Progenitor cell of endocrine pancreas (in vitro differentiated cells): Measurements from ENCODE around the gene CRTAC1. TPM values are rescaled to one million over a fixed set of nuclear protein-coding genes. Genes with fewer than 3 reads are reported as not detected.

Source experiments
- DNase-seq: peaks from one replicate; pipeline ENCODE4 v3.0.0; 2021; ENCODE audit warnings: low spot score; ENCODE audit not compliant: unreplicated experiment
- H3K27ac Mint-ChIP-seq: 2 replicates; pipeline ENCODE4 v1.8.0; 2021; ENCODE audit warnings: mild to moderate bottlenecking, moderate library complexity, mixed read lengths
- H3K27me3 Mint-ChIP-seq: 2 replicates; pipeline ENCODE4 v1.8.0; 2021; ENCODE audit warnings: mixed read lengths
- H3K36me3 Mint-ChIP-seq: 2 replicates; pipeline ENCODE4 v1.8.0; 2022; ENCODE audit warnings: mixed read lengths; ENCODE audit not compliant: insufficient read depth
- H3K4me1 Mint-ChIP-seq: 2 replicates; pipeline ENCODE4 v1.8.0; 2021; ENCODE audit warnings: low read depth, mixed read lengths
- H3K4me3 Mint-ChIP-seq: 2 replicates; pipeline ENCODE4 v1.8.0; 2021; ENCODE audit warnings: low read depth, mild to moderate bottlenecking, moderate library complexity, mixed read lengths
- H3K9me3 Mint-ChIP-seq: 2 replicates; pipeline ENCODE4 v1.8.0; 2021; ENCODE audit warnings: low read depth, mixed read lengths
- total RNA-seq: library from RNA; stranded (reverse); gene quantifications from 2 replicates; pipeline ENCODE4 v1.2.1, GENCODE V29; 2021
- TF ChIP-seq, protein P1 (sequence below): fragments of 200-600 bp; sonication (generic); IDR thresholded peaks from one replicate; pipeline ENCODE4 v1.5.0; 2021; ENCODE audit warnings: antibody characterized with exemption, mild to moderate bottlenecking; ENCODE audit not compliant: unreplicated experiment

The CRTAC1 gene
- total RNA-seq, 1 donor from 2014 or later = 4.6 TPM

- H3K36me3 Mint-ChIP-seq = no peaks in the 10 kb centered on the region
- no peak for DNase-seq
- no peak overlapping the region for H3K27ac Mint-ChIP-seq
- no peaks in the 10 kb centered on the region for H3K4me1 Mint-ChIP-seq
- TF ChIP-seq, protein P1, sequence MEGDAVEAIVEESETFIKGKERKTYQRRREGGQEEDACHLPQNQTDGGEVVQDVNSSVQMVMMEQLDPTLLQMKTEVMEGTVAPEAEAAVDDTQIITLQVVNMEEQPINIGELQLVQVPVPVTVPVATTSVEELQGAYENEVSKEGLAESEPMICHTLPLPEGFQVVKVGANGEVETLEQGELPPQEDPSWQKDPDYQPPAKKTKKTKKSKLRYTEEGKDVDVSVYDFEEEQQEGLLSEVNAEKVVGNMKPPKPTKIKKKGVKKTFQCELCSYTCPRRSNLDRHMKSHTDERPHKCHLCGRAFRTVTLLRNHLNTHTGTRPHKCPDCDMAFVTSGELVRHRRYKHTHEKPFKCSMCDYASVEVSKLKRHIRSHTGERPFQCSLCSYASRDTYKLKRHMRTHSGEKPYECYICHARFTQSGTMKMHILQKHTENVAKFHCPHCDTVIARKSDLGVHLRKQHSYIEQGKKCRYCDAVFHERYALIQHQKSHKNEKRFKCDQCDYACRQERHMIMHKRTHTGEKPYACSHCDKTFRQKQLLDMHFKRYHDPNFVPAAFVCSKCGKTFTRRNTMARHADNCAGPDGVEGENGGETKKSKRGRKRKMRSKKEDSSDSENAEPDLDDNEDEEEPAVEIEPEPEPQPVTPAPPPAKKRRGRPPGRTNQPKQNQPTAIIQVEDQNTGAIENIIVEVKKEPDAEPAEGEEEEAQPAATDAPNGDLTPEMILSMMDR = no peak
- peaks cover 64% of the 10 kb centered on the region for H3K27me3 Mint-ChIP-seq
- no peaks in the 10 kb centered on the region for H3K9me3 Mint-ChIP-seq
- H3K4me3 Mint-ChIP-seq = no peak overlapping the region
These were observed 36.7 kb upstream of the CRTAC1 start for GRCh38 chr10:98067165-98067564.

- H3K9me3 Mint-ChIP-seq = no peaks in the 10 kb centered on the region
- H3K27me3 Mint-ChIP-seq = peaks cover 72% of the 10 kb centered on the region
- no peaks in the 10 kb centered on the region for H3K4me1 Mint-ChIP-seq
- H3K27ac Mint-ChIP-seq = no peak overlapping the region
- no peak for DNase-seq
- H3K4me3 Mint-ChIP-seq = no peak overlapping the region
- TF ChIP-seq, protein P1 = no peak
- no peaks in the 10 kb centered on the region for H3K36me3 Mint-ChIP-seq
These were observed 33.3 kb upstream of the CRTAC1 start for GRCh38 chr10:98063740-98064027.

- Mint-ChIP-seq H3K9me3 (no peaks in the 10 kb centered on the region), H3K4me3 (no peak overlapping the region), H3K27me3 (peaks cover 68% of the 10 kb centered on the region), H3K36me3 (no peaks in the 10 kb centered on the region), H3K4me1 (no peaks in the 10 kb centered on the region), H3K27ac (no peak overlapping the region)
- no peak for DNase-seq
- TF ChIP-seq, protein P1 = no peak
These were observed 32.0 kb upstream of the CRTAC1 start for GRCh38 chr10:98062424-98062823.

- Mint-ChIP-seq H3K27me3 (peaks cover 59% of the 10 kb centered on the region), H3K4me3 (no peak overlapping the region), H3K36me3 (no peaks in the 10 kb centered on the region), H3K27ac (no peak overlapping the region), H3K4me1 (no peaks in the 10 kb centered on the region), H3K9me3 (no peaks in the 10 kb centered on the region)
- TF ChIP-seq, protein P1 = no peak
- DNase-seq = no peak
These were observed 29.7 kb upstream of the CRTAC1 start for GRCh38 chr10:98060079-98060478.

DNA sequence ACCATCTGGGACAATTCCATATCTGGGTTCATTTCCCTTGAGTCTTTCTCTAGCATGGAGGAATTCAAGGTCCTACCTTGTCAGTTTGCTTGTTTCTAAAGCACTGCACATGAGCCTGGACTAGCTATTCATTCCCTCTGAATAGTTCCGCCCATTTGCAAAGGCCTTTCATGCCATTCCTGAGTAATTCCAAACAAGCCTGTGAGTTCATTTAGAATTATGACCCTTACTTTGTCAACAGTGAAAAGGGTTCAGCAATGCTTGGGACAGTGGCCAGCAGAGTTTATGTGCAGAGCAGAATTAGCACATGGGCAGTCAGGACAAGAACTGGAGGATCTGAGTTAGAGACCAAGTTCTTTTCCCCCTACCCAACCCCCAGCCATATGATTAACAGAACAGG lies 27.9 kb upstream of the CRTAC1 start:
- TF ChIP-seq, protein P1 = no peak
- Mint-ChIP-seq H3K4me1 (no peaks in the 10 kb centered on the region), H3K9me3 (no peaks in the 10 kb centered on the region), H3K36me3 (no peaks in the 10 kb centered on the region), H3K27me3 (peaks cover 62% of the 10 kb centered on the region), H3K27ac (no peak overlapping the region), H3K4me3 (no peak overlapping the region)
- DNase-seq = no peak
